ENCODE data around the gene PJA2. TPM values are rescaled to one million over a fixed set of nuclear protein-coding genes. Genes with fewer than 3 reads are reported as not detected.
"Not testable (repeated sequence)": the region's sequence is repeated elsewhere in the genome, so short reads cannot be mapped to it uniquely, and the experiment has no call there.

PJA2 gene
- total RNA-seq (2014; rRNA removed; shearing (Covaris generic)): 46.3 and 50.8 TPM in 2 replicates
- polyA plus RNA-seq (2014; cell fraction: nucleus; rRNA removed): 22.5 and 36.8 TPM in 2 replicates

GRCh38 chr5:109409844-109410388, at the start of gene PJA2:
TSS of gene PJA2 (minus strand) at chr5:109409974. CDS start at chr5:109383433, 26,541 bp downstream.
- peak; percentile 100 for DNase-seq (ENCODE audit: extremely low read depth, low read depth)

- DNase-seq (ENCODE audit: extremely low read depth, low read depth): peak; percentile 91
These were observed 45.9 kb upstream of the PJA2 start for GRCh38 chr5:109455598-109456096.

GRCh38 chr5:109454731-109455505, 45.1 kb upstream of the PJA2 start:
- peak; percentile 31 for DNase-seq (ENCODE audit: extremely low read depth, low read depth)

GRCh38 chr5:109453251-109453650, 43.5 kb upstream of the PJA2 start:
- DNase-seq (ENCODE audit: extremely low read depth, low read depth): no peak

- no peak for DNase-seq (ENCODE audit: extremely low read depth, low read depth)
These were observed 42.9 kb upstream of the PJA2 start for GRCh38 chr5:109452661-109453060.

GRCh38 chr5:109451146-109451545, 41.4 kb upstream of the PJA2 start:
- DNase-seq (ENCODE audit: extremely low read depth, low read depth): no peak

- DNase-seq (ENCODE audit: extremely low read depth, low read depth): no peak
These were observed 40.5 kb upstream of the PJA2 start for GRCh38 chr5:109450129-109450877.

- DNase-seq (ENCODE audit: extremely low read depth, low read depth): no peak
These were observed 39.1 kb upstream of the PJA2 start for GRCh38 chr5:109448838-109449237.

- DNase-seq (ENCODE audit: extremely low read depth, low read depth): no peak
These were observed 29.8 kb upstream of the PJA2 start for GRCh38 chr5:109439590-109439989.

GRCh38 chr5:109426075-109426474, 16.3 kb upstream of the PJA2 start:
- no peak for DNase-seq (ENCODE audit: extremely low read depth, low read depth)

- DNase-seq (ENCODE audit: extremely low read depth, low read depth): not testable (repeated sequence)
These were observed 15.7 kb upstream of the PJA2 start for GRCh38 chr5:109425521-109425920.

GRCh38 chr5:109421956-109422355, 12.2 kb upstream of the PJA2 start:
- no peak for DNase-seq (ENCODE audit: extremely low read depth, low read depth)

- DNase-seq (ENCODE audit: extremely low read depth, low read depth): no peak
These were observed 9.1 kb upstream of the PJA2 start for GRCh38 chr5:109418712-109419352.

- DNase-seq (ENCODE audit: extremely low read depth, low read depth): no peak
These were observed 7.1 kb upstream of the PJA2 start for GRCh38 chr5:109416882-109417281.

- not testable (repeated sequence) for DNase-seq (ENCODE audit: extremely low read depth, low read depth)
These were observed 4.2 kb upstream of the PJA2 start for GRCh38 chr5:109413921-109414461.

GRCh38 chr5:109413458-109413857, 3.7 kb upstream of the PJA2 start:
- no peak for DNase-seq (ENCODE audit: extremely low read depth, low read depth)

- DNase-seq (ENCODE audit: extremely low read depth, low read depth): no peak
These were observed 3.2 kb upstream of the PJA2 start for GRCh38 chr5:109412981-109413402.

GRCh38 chr5:109411627-109412026, 1.9 kb upstream of the PJA2 start:
- peak; percentile 82 for DNase-seq (ENCODE audit: extremely low read depth, low read depth)

- DNase-seq (ENCODE audit: extremely low read depth, low read depth): no peak
These were observed 1.4 kb upstream of the PJA2 start for GRCh38 chr5:109411149-109411514.

- peak; percentile 84 for DNase-seq (ENCODE audit: extremely low read depth, low read depth)
These were observed 795 bp upstream of the PJA2 start for GRCh38 chr5:109410389-109411148.

Data from NCI-H460 (cell line).